Upper lobe of left lung (tissue), 4 donors: ENCODE data around the gene IL16.

Experiments
- POLR2A ChIP-seq, 4 donors: fragments of 450-650 bp; IDR thresholded peaks; one replicate each; pipeline ENCODE4 v1.5.1; 2016 to 2017; ENCODE audit warnings: antibody characterized with exemption in 4 of 4, mild to moderate bottlenecking in 2 of 4
- POLR2AphosphoS5 ChIP-seq, 2 donors: sonication (generic); formaldehyde crosslinking; IDR thresholded peaks; one replicate each; pipeline ENCODE4 v1.5.1; 2017; ENCODE audit warnings: antibody characterized with exemption in 2 of 2
- TF ChIP-seq, protein P1 (sequence below), 6 experiments: fragments of 450-650 bp in 4 of 6; fragments of 200-600 bp in 2 of 6; sonication (generic) in 2 of 6; IDR thresholded peaks; one replicate each; pipeline ENCODE4 v1.5.1; 2016 to 2019; ENCODE audit warnings: antibody characterized with exemption in 6 of 6

DNA sequence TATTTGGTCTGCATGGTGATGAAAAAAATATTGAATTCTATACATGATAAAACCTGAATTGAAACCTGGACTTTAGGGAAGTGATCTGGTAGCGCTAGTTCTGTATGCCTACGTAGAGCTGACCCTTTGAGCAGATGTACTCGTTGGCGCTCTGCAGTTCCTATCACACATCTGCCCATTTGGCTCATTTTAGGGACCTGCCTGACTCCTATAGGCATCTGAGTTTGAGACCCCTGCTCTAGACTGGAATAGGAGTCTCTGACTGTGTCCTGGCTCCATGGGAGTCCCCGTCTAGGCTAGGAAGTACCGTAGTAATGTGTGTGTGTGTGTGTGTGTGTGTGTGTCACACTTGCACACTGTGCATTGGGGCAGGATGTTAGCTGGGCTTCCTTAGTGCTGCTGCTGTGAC, 106.0 kb downstream of the IL16 start:
- TF ChIP-seq, protein P1, sequence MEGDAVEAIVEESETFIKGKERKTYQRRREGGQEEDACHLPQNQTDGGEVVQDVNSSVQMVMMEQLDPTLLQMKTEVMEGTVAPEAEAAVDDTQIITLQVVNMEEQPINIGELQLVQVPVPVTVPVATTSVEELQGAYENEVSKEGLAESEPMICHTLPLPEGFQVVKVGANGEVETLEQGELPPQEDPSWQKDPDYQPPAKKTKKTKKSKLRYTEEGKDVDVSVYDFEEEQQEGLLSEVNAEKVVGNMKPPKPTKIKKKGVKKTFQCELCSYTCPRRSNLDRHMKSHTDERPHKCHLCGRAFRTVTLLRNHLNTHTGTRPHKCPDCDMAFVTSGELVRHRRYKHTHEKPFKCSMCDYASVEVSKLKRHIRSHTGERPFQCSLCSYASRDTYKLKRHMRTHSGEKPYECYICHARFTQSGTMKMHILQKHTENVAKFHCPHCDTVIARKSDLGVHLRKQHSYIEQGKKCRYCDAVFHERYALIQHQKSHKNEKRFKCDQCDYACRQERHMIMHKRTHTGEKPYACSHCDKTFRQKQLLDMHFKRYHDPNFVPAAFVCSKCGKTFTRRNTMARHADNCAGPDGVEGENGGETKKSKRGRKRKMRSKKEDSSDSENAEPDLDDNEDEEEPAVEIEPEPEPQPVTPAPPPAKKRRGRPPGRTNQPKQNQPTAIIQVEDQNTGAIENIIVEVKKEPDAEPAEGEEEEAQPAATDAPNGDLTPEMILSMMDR (IDR thresholded peaks at IDR 0.05): no peak
- TF ChIP-seq POLR2AphosphoS5 (IDR thresholded peaks at IDR 0.05) (no peak), POLR2A (IDR thresholded peaks at IDR 0.05) (no peak)
